NCI-H1092 treated with DMSO at 0.1 percent for 48 hours (cell line): Measurements from ENCODE around the gene FIBP.

Source experiments
- DNase-seq: peaks from one replicate; lab custom pipeline; 2025; lab: John Stamatoyannopoulos, UW

The FIBP gene

GRCh38 chr11:65844231-65844872 lies 43.9 kb downstream of the FIBP start:
- DNase-seq: no peak

- DNase-seq: no peak
Observed at GRCh38 chr11:65843811-65844210, 44.5 kb downstream of the FIBP start.

GRCh38 chr11:65842144-65842543 lies 46.1 kb downstream of the FIBP start:
- DNase-seq: no peak

- no peak for DNase-seq
Observed at GRCh38 chr11:65834202-65834601, 54.1 kb downstream of the FIBP start.
